ENCODE results near the gene ATRN. TPM values are rescaled to one million over a fixed set of nuclear protein-coding genes. Genes with fewer than 3 reads are reported as not detected.

The ATRN gene
- total RNA-seq, 2 experiments from 2014 or later = 5.1 TPM

DNA sequence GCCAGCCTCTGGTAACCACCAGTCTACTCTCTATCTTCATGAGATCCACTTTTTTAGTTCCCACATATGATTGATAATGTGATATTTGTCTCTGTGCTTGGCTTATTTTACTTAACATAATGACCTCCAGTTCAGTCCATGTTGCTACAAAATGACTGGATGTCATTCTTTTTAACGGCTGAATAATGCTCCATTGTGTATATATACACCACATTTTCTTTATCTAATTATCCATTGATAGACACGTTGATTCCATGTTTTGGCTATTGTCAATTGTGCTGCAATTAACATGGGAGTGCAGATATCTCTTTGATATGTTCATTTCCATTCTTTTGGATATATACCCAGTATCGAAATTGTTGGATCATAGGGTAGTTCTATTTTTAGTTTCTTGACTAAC lies 89.3 kb downstream of the ATRN start:
- intact Hi-C loops (cut with micrococcal nuclease) = loop anchor here (10.0 kb wide), 1 partner anchor 115 kb away; no protein-coding TSS in a partner anchor
- no peaks in the 10 kb centered on the region for H3K27me3 Mint-ChIP-seq (ENCODE audit: low read depth)
- CTCF ChIA-PET = no interaction called here
- H3K36me3 Mint-ChIP-seq (ENCODE audit: low read depth) = peaks cover 4% of the 10 kb centered on the region
- H3K9me3 Mint-ChIP-seq = no peaks in the 10 kb centered on the region
- DNase-seq = no peak
- no peaks in the 10 kb centered on the region for H3K4me1 Mint-ChIP-seq (ENCODE audit: low read depth)
- no peak overlapping the region for H3K4me3 Mint-ChIP-seq
- H3K27ac Mint-ChIP-seq = no peak overlapping the region

DNA sequence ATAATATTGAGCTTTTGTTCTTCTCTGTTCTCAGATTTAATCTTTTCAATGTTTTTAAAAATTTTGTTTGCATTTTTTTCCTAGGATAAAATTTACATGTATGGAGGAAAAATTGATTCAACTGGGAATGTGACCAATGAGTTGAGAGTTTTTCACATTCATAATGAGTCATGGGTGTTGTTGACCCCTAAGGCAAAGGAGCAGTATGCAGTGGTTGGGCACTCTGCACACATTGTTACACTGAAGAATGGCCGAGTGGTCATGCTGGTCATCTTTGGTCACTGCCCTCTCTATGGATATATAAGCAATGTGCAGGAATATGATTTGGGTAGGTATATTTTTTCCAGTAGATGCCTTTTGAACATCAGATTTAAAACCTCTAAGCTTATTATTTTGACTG lies 89.8 kb downstream of the ATRN start:
- intact Hi-C loops (cut with micrococcal nuclease) = loop anchor here (10.0 kb wide), 1 partner anchor 114 kb away; no protein-coding TSS in a partner anchor
- no peak overlapping the region for H3K27ac Mint-ChIP-seq
- CTCF ChIA-PET = no interaction called here
- no peaks in the 10 kb centered on the region for H3K4me1 Mint-ChIP-seq (ENCODE audit: low read depth)
- H3K9me3 Mint-ChIP-seq = no peaks in the 10 kb centered on the region
- H3K27me3 Mint-ChIP-seq (ENCODE audit: low read depth) = no peaks in the 10 kb centered on the region
- no peak overlapping the region for H3K4me3 Mint-ChIP-seq
- DNase-seq = no peak
- H3K36me3 Mint-ChIP-seq (ENCODE audit: low read depth) = peaks cover 2% of the 10 kb centered on the region

DNA sequence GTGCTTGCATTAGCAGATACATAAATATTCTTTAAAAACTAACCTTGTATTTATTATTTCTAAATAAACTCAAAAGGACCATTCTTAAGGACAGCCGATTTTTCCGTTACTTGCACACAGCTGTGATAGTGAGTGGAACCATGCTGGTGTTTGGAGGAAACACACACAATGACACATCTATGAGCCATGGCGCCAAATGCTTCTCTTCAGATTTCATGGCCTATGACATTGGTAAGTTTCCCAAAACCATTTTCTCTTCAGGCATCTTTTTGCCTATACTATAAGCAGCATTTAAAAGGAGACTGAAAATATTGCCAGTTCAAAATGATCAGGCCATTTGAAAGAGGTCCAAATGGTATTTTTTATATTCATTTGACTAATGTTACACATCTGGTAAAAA lies 92.3 kb downstream of the ATRN start:
- Mint-ChIP-seq H3K27ac (no peak overlapping the region), H3K9me3 (no peaks in the 10 kb centered on the region), H3K4me1 (ENCODE audit: low read depth) (no peaks in the 10 kb centered on the region), H3K36me3 (ENCODE audit: low read depth) (peaks cover 2% of the 10 kb centered on the region), H3K4me3 (no peak overlapping the region), H3K27me3 (ENCODE audit: low read depth) (no peaks in the 10 kb centered on the region)
- DNase-seq = no peak
- intact Hi-C loops (cut with micrococcal nuclease) = loop anchor here (1.0 to 10.0 kb wide), 2 partner anchors 112 to 148 kb away; no protein-coding TSS in a partner anchor
- CTCF ChIA-PET = interaction anchor here (0.6 to 2.7 kb wide), 14 partner anchors 11 to 364 kb away, joined by 3 to 13 read pairs (median 3); partner anchors contain the start of gene SIGLEC1

DNA sequence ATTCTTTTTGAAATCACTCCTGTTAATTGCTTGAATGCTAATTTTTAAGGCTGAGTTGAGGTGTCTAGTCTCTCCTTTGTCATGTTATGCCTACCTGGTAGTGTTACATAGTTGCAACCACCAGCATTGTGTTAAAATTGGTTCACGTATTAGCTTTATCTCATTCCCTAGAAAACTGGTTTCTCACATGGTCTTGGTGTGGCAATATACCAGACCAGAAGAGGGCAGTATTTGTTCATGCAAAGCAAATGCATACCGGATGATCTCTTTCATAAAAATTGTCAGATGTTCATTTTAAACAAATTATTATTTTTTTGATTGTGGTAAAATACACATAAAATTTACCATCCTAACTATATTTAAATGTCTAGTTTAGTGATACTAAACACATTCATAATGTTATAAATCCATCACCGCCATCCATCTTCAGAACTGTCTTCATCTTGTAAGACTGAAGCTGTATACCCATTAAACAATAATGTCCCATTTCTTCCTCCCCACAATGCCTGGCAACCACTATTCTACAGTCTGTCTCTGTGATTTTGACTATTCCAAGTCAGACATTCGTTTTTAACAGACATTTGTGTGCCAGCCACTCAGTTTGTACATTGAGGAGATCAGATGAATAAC lies 92.8 kb downstream of the ATRN start:
- DNase-seq = peak; percentile 19
- H3K4me3 Mint-ChIP-seq = no peak overlapping the region
- H3K9me3 Mint-ChIP-seq = no peaks in the 10 kb centered on the region
- H3K4me1 Mint-ChIP-seq (ENCODE audit: low read depth) = no peaks in the 10 kb centered on the region
- intact Hi-C loops (cut with micrococcal nuclease) = loop anchor here (1.0 to 10.0 kb wide), 2 partner anchors 111 to 148 kb away; no protein-coding TSS in a partner anchor
- peaks cover 2% of the 10 kb centered on the region for H3K36me3 Mint-ChIP-seq (ENCODE audit: low read depth)
- no peak overlapping the region for H3K27ac Mint-ChIP-seq
- no peaks in the 10 kb centered on the region for H3K27me3 Mint-ChIP-seq (ENCODE audit: low read depth)
- CTCF ChIA-PET = interaction anchor here (0.6 to 2.7 kb wide), 14 partner anchors 12 to 365 kb away, joined by 3 to 13 read pairs (median 3); partner anchors contain the start of gene SIGLEC1

DNA sequence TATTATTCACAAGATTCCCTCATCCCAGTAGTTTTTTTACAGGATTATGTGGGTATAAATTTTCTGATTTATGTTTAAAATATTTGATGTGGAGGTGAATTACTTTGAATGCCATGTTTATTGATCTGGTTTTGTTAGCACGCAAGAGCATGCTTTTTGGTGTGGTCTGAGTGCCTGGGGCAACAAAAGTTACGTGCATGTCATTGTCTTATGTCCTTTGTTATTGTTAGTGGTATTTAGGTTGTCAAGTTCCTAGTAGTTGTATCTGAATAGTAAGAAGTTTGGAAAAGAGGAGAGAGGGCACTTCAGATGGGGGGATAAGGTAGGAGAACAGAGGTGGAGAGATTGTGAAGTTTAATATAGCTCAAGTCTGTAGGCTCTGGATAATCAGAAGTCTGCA lies 95.0 kb downstream of the ATRN start:
- Mint-ChIP-seq H3K36me3 (ENCODE audit: low read depth) (peaks cover 2% of the 10 kb centered on the region), H3K4me3 (no peak overlapping the region), H3K27me3 (ENCODE audit: low read depth) (no peaks in the 10 kb centered on the region), H3K27ac (no peak overlapping the region), H3K9me3 (no peaks in the 10 kb centered on the region), H3K4me1 (ENCODE audit: low read depth) (no peaks in the 10 kb centered on the region)
- CTCF ChIA-PET = interaction anchor here (0.5 to 1.3 kb wide), 2 partner anchors 83 to 145 kb away, joined by 4 to 5 read pairs; no protein-coding TSS in a partner anchor
- intact Hi-C loops (cut with micrococcal nuclease) = loop anchor here (10.0 kb wide), 1 partner anchor 109 kb away; no protein-coding TSS in a partner anchor
- no peak for DNase-seq

DNA sequence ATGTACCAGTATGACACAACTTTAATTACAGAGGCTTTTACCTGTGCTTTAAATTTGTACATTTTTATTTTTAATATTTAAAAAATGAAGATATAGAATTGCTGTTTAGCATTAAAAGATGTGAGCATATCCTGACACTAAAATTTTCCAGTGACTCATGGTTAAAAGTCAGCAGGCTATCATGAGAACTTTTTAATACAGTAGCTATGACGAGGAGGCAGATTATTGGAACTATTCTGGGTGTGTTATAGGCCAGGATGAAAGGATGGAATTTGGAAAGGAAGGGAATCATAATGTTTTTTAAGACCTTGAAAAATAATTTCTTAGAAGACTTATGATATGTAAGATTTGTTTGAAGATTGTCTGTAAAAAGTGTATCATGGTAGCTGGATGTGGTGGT lies 101.3 kb downstream of the ATRN start:
- Mint-ChIP-seq H3K4me3 (no peak overlapping the region), H3K27me3 (ENCODE audit: low read depth) (no peaks in the 10 kb centered on the region)
- CTCF ChIA-PET = no interaction called here

DNA sequence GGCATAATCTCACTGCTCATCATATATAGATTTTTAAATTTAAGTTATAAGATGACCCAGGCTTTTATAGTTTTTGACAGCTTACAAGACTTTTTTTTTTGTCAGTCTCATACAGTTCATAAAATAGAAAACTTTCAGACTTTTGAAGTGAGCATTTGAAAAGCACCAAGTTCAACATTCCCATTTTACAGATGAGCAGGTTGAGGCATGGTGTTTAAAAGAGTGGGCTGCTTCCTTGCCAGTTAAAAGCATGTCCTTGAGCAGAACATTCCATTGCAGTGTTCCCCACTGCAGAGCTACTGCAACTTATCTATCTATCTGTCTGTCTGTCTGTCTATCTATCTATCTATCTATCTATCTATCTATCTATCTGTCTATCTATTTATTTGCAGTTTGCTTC lies 105.5 kb downstream of the ATRN start:
- no peak for DNase-seq
- intact Hi-C loops (cut with micrococcal nuclease) = no loop called here
- H3K9me3 Mint-ChIP-seq = no peaks in the 10 kb centered on the region
- H3K27ac Mint-ChIP-seq = no peak overlapping the region
- no peaks in the 10 kb centered on the region for H3K27me3 Mint-ChIP-seq (ENCODE audit: low read depth)
- CTCF ChIA-PET = no interaction called here
- H3K4me3 Mint-ChIP-seq = no peak overlapping the region
- no peaks in the 10 kb centered on the region for H3K4me1 Mint-ChIP-seq (ENCODE audit: low read depth)
- H3K36me3 Mint-ChIP-seq (ENCODE audit: low read depth) = peaks cover 16% of the 10 kb centered on the region

More for the DNA sequence above, 101.3 kb downstream of the ATRN start:
- intact Hi-C loops (cut with micrococcal nuclease) = no loop called here
- no peaks in the 10 kb centered on the region for H3K4me1 Mint-ChIP-seq (ENCODE audit: low read depth)
- H3K9me3 Mint-ChIP-seq = no peaks in the 10 kb centered on the region
- DNase-seq = no peak
- H3K27ac Mint-ChIP-seq = no peak overlapping the region
- peaks cover 9% of the 10 kb centered on the region for H3K36me3 Mint-ChIP-seq (ENCODE audit: low read depth)

DNA sequence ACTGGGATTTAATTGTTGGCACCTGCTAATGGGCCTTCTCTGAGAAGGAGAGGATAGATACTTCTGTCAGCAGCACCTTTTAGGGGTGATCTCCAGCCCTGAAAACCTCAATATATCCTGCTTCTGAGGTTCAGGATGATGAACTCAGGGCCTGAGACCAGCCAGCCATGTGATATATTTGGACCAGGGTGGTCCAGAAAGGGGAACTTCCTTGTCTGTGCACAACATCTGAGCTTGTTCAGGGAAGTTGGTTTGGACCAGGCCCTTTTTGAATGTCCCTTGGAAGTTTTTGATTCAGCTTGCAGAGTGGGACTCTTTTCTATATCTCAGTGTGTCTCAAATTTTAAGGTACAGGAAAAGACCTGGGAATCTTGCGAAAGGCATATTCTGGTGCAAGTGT lies 106.5 kb downstream of the ATRN start:
- intact Hi-C loops (cut with micrococcal nuclease) = no loop called here
- Mint-ChIP-seq H3K4me3 (no peak overlapping the region), H3K27ac (no peak overlapping the region), H3K4me1 (ENCODE audit: low read depth) (no peaks in the 10 kb centered on the region), H3K9me3 (no peaks in the 10 kb centered on the region), H3K36me3 (ENCODE audit: low read depth) (peaks cover 20% of the 10 kb centered on the region), H3K27me3 (ENCODE audit: low read depth) (no peaks in the 10 kb centered on the region)
- CTCF ChIA-PET = interaction anchor here (0.6 kb wide), 1 partner anchor 21 kb away, joined by 3 read pairs; no protein-coding TSS in a partner anchor
- DNase-seq = no peak

DNA sequence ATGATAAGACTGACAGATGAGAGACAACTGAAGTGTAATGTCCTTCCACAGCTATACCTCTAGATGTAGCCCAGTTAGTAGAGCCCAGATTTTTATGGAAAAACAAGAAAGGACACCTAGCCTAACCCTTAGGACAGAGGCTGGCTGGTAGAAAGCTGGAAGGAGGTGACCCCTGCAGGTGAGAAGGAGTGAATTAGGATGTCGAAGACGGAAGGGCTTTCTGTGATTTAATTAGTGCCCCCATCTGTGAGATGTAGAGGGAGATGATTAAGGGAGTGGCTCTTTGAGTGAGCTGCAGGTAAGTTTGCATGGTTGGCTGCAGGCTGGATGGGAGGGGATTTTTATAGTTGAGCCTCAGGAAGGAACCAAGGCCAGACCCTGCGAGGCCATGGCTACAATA lies 109.6 kb downstream of the ATRN start:
- no peak for DNase-seq
- Mint-ChIP-seq H3K27ac (no peak overlapping the region), H3K36me3 (ENCODE audit: low read depth) (peaks cover 33% of the 10 kb centered on the region), H3K27me3 (ENCODE audit: low read depth) (no peaks in the 10 kb centered on the region), H3K4me1 (ENCODE audit: low read depth) (no peaks in the 10 kb centered on the region), H3K4me3 (no peak overlapping the region), H3K9me3 (no peaks in the 10 kb centered on the region)
- intact Hi-C loops (cut with micrococcal nuclease) = no loop called here
- CTCF ChIA-PET = no interaction called here

DNA sequence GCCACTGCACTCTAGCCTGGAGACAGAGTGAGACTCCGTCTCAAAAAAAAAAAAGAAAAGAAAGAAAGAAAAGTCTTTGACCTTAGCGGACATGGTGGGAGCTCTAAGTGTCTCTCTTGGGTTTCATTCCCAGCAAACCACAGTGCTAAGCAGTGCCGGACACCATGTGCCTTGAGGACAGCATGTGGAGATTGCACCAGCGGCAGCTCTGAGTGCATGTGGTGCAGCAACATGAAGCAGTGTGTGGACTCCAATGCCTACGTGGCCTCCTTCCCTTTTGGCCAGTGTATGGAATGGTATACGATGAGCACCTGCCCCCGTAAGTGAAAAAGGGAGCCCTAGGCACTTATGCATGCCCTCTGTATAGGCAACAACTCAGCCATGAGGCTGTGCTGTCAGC lies 112.9 kb downstream of the ATRN start:
- Mint-ChIP-seq H3K4me3 (no peak overlapping the region), H3K27me3 (ENCODE audit: low read depth) (no peaks in the 10 kb centered on the region), H3K9me3 (no peaks in the 10 kb centered on the region), H3K36me3 (ENCODE audit: low read depth) (peaks cover 41% of the 10 kb centered on the region), H3K27ac (no peak overlapping the region), H3K4me1 (ENCODE audit: low read depth) (no peaks in the 10 kb centered on the region)
- intact Hi-C loops (cut with micrococcal nuclease) = no loop called here
- no peak for DNase-seq
- CTCF ChIA-PET = no interaction called here

DNA sequence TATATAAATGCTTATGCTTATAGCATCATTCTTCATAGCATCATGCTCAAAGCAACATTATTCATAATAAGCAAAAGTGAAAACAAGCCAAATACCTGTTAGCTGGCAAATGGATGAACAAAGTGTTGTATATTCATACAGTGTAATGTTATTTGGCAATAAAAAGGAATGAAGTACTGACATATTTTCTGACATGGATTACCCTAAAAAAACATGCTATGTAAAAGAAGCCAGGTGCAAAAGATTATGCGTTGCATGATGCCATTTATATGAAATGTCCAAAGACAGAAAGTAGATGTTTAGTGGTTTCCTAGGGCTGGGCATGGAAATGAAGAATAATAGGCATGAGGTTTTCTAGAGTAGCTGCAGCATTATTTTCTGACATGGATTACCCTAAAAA lies 115.3 kb downstream of the ATRN start:
- no peak for DNase-seq
- Mint-ChIP-seq H3K27me3 (ENCODE audit: low read depth) (no peaks in the 10 kb centered on the region), H3K9me3 (no peaks in the 10 kb centered on the region), H3K4me3 (no peak overlapping the region), H3K4me1 (ENCODE audit: low read depth) (no peaks in the 10 kb centered on the region), H3K27ac (no peak overlapping the region), H3K36me3 (ENCODE audit: low read depth) (peaks cover 41% of the 10 kb centered on the region)
- CTCF ChIA-PET = no interaction called here
- intact Hi-C loops (cut with micrococcal nuclease) = no loop called here

DNA sequence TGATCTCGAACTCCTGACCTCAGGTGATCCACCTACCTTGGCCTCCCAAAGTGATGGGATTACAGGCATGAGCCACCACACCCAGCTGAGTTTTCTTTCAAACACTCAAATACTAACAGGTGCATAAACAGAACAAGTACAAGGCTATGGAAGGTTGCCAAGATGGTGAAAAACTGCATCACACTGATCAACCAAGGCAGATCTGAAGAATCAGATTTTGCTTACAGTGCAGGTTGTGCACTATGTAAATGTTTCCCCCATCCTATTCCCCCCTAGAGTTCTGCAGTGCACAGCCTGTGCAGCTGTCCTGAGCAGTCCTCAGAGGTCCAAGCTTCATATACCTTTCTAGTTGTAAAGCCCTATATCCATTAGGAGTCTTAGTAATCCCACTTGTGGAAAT lies 119.3 kb downstream of the ATRN start:
- no peaks in the 10 kb centered on the region for H3K27me3 Mint-ChIP-seq (ENCODE audit: low read depth)
- intact Hi-C loops (cut with micrococcal nuclease) = no loop called here
- no peak overlapping the region for H3K27ac Mint-ChIP-seq
- H3K36me3 Mint-ChIP-seq (ENCODE audit: low read depth) = peaks cover 36% of the 10 kb centered on the region
- CTCF ChIA-PET = no interaction called here
- no peak overlapping the region for H3K4me3 Mint-ChIP-seq
- DNase-seq = no peak
- H3K9me3 Mint-ChIP-seq = no peaks in the 10 kb centered on the region
- no peaks in the 10 kb centered on the region for H3K4me1 Mint-ChIP-seq (ENCODE audit: low read depth)

DNA sequence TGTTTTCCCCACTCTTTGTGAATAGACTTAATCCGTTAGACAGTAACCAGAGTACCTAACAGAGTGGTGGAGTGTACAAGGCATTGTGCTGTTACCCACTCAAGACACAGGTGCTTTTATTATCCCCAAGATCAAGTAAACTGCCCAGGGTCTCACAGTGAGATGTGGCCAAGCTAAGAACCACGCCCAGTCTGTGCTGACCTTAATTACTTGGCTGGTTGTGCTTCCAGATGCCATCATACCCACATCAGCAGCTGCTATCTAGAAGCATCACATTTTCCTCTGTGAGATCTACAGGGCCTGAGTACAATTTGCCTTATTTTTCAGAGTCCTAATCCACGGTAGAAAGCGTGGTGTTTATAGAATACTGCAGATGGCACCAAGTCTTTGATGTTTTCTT lies 122.1 kb downstream of the ATRN start:
- Mint-ChIP-seq H3K9me3 (no peaks in the 10 kb centered on the region), H3K36me3 (ENCODE audit: low read depth) (peaks cover 21% of the 10 kb centered on the region), H3K27me3 (ENCODE audit: low read depth) (no peaks in the 10 kb centered on the region), H3K4me1 (ENCODE audit: low read depth) (no peaks in the 10 kb centered on the region), H3K27ac (no peak overlapping the region), H3K4me3 (no peak overlapping the region)
- DNase-seq = no peak
- intact Hi-C loops (cut with micrococcal nuclease) = no loop called here
- CTCF ChIA-PET = no interaction called here
